HepG2 (cell line): ENCODE results near the gene PRSS58. TPM values are rescaled to one million over a fixed set of nuclear protein-coding genes. Genes with fewer than 3 reads are reported as not detected.

ENCODE experiments used
- ATAC-seq: fragments of 200-7000 bp; cut with Tn5 transposase; 3 replicates; pipeline ENCODE4 v1.9.1; 2020; ENCODE audit warnings: mild to moderate bottlenecking, moderate library complexity
- BruUV-seq: library from RNA; stranded (reverse); fragments of 400-500 nt; replicated peaks from 2 replicates; lab custom pipeline; 2021; lab: Mats Ljungman, UMichigan
- CTCF ChIA-PET: fragments of 300-600 bp; formaldehyde crosslinking; extraction: SDS; loops from one replicate; lab custom pipeline; 2021; ENCODE audit warnings: low total read pairs, inconsistent platforms, low intra/inter-chr PET ratio; lab: Yijun Ruan, JAX
- POLR2A ChIA-PET: fragments of 350-600 bp; sonication (Branson Sonifier 250); formaldehyde crosslinking; loops from one replicate; lab custom pipeline; 2020; ENCODE audit warnings: antibody characterized with exemption, inconsistent platforms; lab: Yijun Ruan, JAX
- DNase-seq: peaks from one replicate; pipeline ENCODE4 v3.0.0-alpha.2; 2015; ENCODE audit warnings: low spot score
- FAIRE-seq: peaks from 3 replicates; lab custom pipeline; 2011; peaks lifted over from hg19 to GRCh38; lab: Jason Lieb, UNC
- H2AFZ ChIP-seq: one replicate; pipeline ENCODE4 v1.6.1; 2011; ENCODE audit warnings: low read length, inconsistent platforms
- H3K27ac ChIP-seq: fragments of 300-600 bp; 3 replicates; pipeline ENCODE4 v1.8.0; 2011; ENCODE audit warnings: mixed run types, mild to moderate bottlenecking, mixed read lengths, low read length, inconsistent platforms; ENCODE audit not compliant: insufficient read depth; ENCODE audit errors: extremely low read length
- H3K27me3 ChIP-seq, 2 experiments: fragments of 200-600 bp in 1 of 2; 2 replicates in 1 of 2; 3 replicates in 1 of 2; pipeline versions ENCODE4 v1.6.0 to v1.8.0; 2011; ENCODE audit warnings: low read length in 2 of 2, mild to moderate bottlenecking in 2 of 2, moderate library complexity in 2 of 2, inconsistent platforms in 1 of 2; ENCODE audit not compliant: insufficient read depth in 2 of 2, control insufficient read depth in 1 of 2
- H3K36me3 ChIP-seq, 2 experiments: fragments of 200-600 bp in 1 of 2; replicated peaks in 1 of 2; 2 replicates in 1 of 2; 3 replicates in 1 of 2; pipeline versions ENCODE4 v1.5.1 to v1.8.0; 2011; ENCODE audit warnings: low read length in 2 of 2, inconsistent platforms in 1 of 2; ENCODE audit not compliant: insufficient read depth in 2 of 2, control insufficient read depth in 1 of 2
- H3K4me1 ChIP-seq: 2 replicates; pipeline ENCODE4 v1.5.1; 2012; ENCODE audit warnings: low read length, inconsistent platforms; ENCODE audit not compliant: insufficient read depth
- H3K4me2 ChIP-seq: 2 replicates; pipeline ENCODE4 v1.6.0; 2011; ENCODE audit warnings: low read depth, low read length, inconsistent platforms
- H3K4me3 ChIP-seq, 3 experiments: fragments of 200-600 bp in 1 of 3; sonication (generic), shearing (Covaris generic) in 1 of 3; replicated peaks in 1 of 3; 2 replicates each; pipeline ENCODE4 v1.5.1; 2011 to 2016; ENCODE audit warnings: low read length in 3 of 3, inconsistent platforms in 2 of 3, low read depth in 2 of 3, mild to moderate bottlenecking in 2 of 3, control low read depth in 1 of 3, mixed read lengths in 1 of 3; ENCODE audit not compliant: insufficient read depth in 1 of 3
- H3K79me2 ChIP-seq: one replicate; pipeline ENCODE4 v1.6.1; 2011; ENCODE audit warnings: low read length, inconsistent platforms; ENCODE audit not compliant: insufficient read depth
- H3K9ac ChIP-seq: 2 replicates; pipeline ENCODE4 v1.6.0; 2011; ENCODE audit warnings: mild to moderate bottlenecking, low read depth, low read length, inconsistent platforms; ENCODE audit not compliant: insufficient read depth
- H3K9me3 ChIP-seq: 2 replicates; pipeline ENCODE4 v1.5.1; 2012; ENCODE audit warnings: mild to moderate bottlenecking, low read length
- H4K20me1 ChIP-seq: 2 replicates; pipeline ENCODE4 v1.6.0; 2011; ENCODE audit warnings: inconsistent platforms, mild to moderate bottlenecking, low read length, moderate library complexity; ENCODE audit not compliant: insufficient read depth
- GATA4 ChIP-seq: sonication (generic); IDR thresholded peaks from 2 replicates; pipeline ENCODE4 v1.6.1; 2016; ENCODE audit warnings: antibody characterized with exemption, low read depth, borderline replicate concordance
- KDM5A ChIP-seq: fragments of 200-600 bp; sonication (generic); IDR thresholded peaks from 2 replicates; pipeline ENCODE4 v1.7.0; 2018; ENCODE audit warnings: antibody characterized with exemption, mild to moderate bottlenecking, low read length, borderline replicate concordance
- MTA1 ChIP-seq: sonication (generic); formaldehyde crosslinking; IDR thresholded peaks from 2 replicates; pipeline ENCODE4 v1.4.0; 2020; ENCODE audit warnings: missing genetic modification reagents, mild to moderate bottlenecking, borderline replicate concordance
- PAWR ChIP-seq: sonication (generic); formaldehyde crosslinking; IDR thresholded peaks from 2 replicates; pipeline ENCODE4 v1.4.0; 2020; ENCODE audit warnings: missing genetic modification reagents, mild to moderate bottlenecking, borderline replicate concordance
- RAD21 ChIP-seq: fragments of 450-650 bp; formaldehyde crosslinking; IDR thresholded peaks from 2 replicates; pipeline ENCODE4 v1.5.0; 2020; ENCODE audit warnings: mild to moderate bottlenecking
- ZIK1 ChIP-seq: sonication (generic); formaldehyde crosslinking; IDR thresholded peaks from 2 replicates; pipeline ENCODE4 v1.5.0; 2020; ENCODE audit warnings: mild to moderate bottlenecking, low read depth, missing genetic modification reagents, borderline replicate concordance
- ZNF34 ChIP-seq: sonication (generic); formaldehyde crosslinking; IDR thresholded peaks from 2 replicates; pipeline ENCODE4 v1.4.0; 2020; ENCODE audit warnings: mild to moderate bottlenecking, missing genetic modification reagents, borderline replicate concordance
- WGBS: methylation state at CpG from one replicate; pipeline ENCODE4 v1.1.6; 2017; ENCODE audit warnings: low lambda C conversion rate; 5-methylcytosine and 5-hydroxymethylcytosine counted together
- in situ Hi-C: cut with HindIII; loops from 2 replicates; pipeline ENCODE4 v1.10.0; 2017; ENCODE audit warnings: low pct_unique_long_range_greater_than_20kb; ENCODE audit not compliant: extremely low pct_ligation_motif_present
- intact Hi-C: fragments of 100-400 bp; cut with micrococcal nuclease; formaldehyde crosslinking; loops from one replicate; pipeline ENCODE4 v1.10.0; 2022; ENCODE audit not compliant: unreplicated experiment
- polyA plus RNA-seq, 8 experiments: library from polyadenylated mRNA; depleted of rRNA in 3 of 8; stranded (reverse) in 7 of 8; unstranded in 1 of 8; fragments of >200 nt; fragmentation: Illumina TruSeq in 4 of 8; extraction: Trizol in 4 of 8; gene quantifications; 2 replicates each; pipeline versions ENCODE4 v1.2.1 to v1.2.3, GENCODE V29; 2011 to 2016; ENCODE audit warnings: low read depth in 4 of 8, missing spikeins in 1 of 8, mixed read lengths in 1 of 8; ENCODE audit not compliant: insufficient read depth in 1 of 8
- total RNA-seq, 5 experiments: library from RNA; depleted of rRNA; stranded (reverse); fragments of >200 nt; fragmentation: Illumina TruSeq; extraction: Trizol; gene quantifications; 2 replicates each; pipeline ENCODE4 v1.2.3, GENCODE V29; 2016; ENCODE audit warnings: low read depth in 1 of 5
- TF ChIP-seq, protein P1 (sequence below): sonication (generic); formaldehyde crosslinking; IDR thresholded peaks from 2 replicates; pipeline ENCODE4 v1.5.0; 2020; ENCODE audit warnings: mild to moderate bottlenecking, missing genetic modification reagents, moderate library complexity
- TF ChIP-seq, protein P2 (sequence below): sonication (generic); formaldehyde crosslinking; IDR thresholded peaks from 2 replicates; pipeline ENCODE4 v1.5.1; 2020; ENCODE audit warnings: missing genetic modification reagents, mild to moderate bottlenecking, borderline replicate concordance
- TF ChIP-seq, protein P3 (sequence below): sonication (generic); formaldehyde crosslinking; IDR thresholded peaks from 2 replicates; pipeline ENCODE4 v1.4.0; 2020; ENCODE audit warnings: missing genetic modification reagents

Gene PRSS58
- total and polyA plus RNA-seq, 2 of the 13 experiments (the other 11 are each of a cell fraction or from before 2014, with no cell fraction given), result not detected

DNA sequence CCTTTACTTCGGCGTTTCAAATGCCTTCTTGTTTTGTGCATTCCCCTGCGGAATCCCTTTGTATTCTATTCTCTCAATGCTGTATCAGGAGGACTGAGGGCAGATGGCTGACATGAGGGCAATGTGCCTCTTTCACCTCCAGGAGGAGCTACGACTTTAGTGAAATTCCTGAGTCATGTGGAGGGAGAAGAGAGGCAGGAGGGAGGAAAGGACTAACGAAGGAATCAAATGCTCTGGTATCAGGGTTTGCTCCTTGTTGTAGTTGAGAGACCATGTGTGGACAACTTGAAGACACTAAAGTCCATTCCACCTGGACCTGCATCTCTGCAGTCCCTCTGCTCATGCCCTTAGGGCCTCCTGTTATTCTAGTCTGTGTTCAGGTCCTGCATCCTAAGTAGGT, 40.2 kb upstream of the PRSS58 start:
- Histone ChIP-seq H3K9ac (no peak overlapping the region), H4K20me1 (no peaks in the 10 kb centered on the region), H3K36me3 (no peaks in the 10 kb centered on the region), H2AFZ (no peak overlapping the region), H3K79me2 (no peaks in the 10 kb centered on the region), H3K27ac (no peak overlapping the region), H3K4me1 (no peaks in the 10 kb centered on the region), H3K4me3 (no peak overlapping the region), H3K9me3 (no peaks in the 10 kb centered on the region), H3K27me3 (peaks cover 0 to 6% of the 10 kb centered on the region in 2 experiments; a peak in 2 of 5 replicates), H3K4me2 (no peak overlapping the region)
- POLR2A ChIA-PET, result no interaction called here
- WGBS, result 26% methylated on average over 5 of the region's 5 CpGs
- CTCF ChIA-PET, result no interaction called here
- TF ChIP-seq, protein P1, sequence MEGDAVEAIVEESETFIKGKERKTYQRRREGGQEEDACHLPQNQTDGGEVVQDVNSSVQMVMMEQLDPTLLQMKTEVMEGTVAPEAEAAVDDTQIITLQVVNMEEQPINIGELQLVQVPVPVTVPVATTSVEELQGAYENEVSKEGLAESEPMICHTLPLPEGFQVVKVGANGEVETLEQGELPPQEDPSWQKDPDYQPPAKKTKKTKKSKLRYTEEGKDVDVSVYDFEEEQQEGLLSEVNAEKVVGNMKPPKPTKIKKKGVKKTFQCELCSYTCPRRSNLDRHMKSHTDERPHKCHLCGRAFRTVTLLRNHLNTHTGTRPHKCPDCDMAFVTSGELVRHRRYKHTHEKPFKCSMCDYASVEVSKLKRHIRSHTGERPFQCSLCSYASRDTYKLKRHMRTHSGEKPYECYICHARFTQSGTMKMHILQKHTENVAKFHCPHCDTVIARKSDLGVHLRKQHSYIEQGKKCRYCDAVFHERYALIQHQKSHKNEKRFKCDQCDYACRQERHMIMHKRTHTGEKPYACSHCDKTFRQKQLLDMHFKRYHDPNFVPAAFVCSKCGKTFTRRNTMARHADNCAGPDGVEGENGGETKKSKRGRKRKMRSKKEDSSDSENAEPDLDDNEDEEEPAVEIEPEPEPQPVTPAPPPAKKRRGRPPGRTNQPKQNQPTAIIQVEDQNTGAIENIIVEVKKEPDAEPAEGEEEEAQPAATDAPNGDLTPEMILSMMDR (CRISPR knock-in tag), result peak; percentile 34
- no peak for TF ChIP-seq GATA4
- no TSS peak for BruUV-seq
- in situ Hi-C loops (no loop called here), intact Hi-C loops (no loop called here)
- DNase-seq (peak; percentile 9), FAIRE-seq (no peak), ATAC-seq (peak; percentile 81)

DNA sequence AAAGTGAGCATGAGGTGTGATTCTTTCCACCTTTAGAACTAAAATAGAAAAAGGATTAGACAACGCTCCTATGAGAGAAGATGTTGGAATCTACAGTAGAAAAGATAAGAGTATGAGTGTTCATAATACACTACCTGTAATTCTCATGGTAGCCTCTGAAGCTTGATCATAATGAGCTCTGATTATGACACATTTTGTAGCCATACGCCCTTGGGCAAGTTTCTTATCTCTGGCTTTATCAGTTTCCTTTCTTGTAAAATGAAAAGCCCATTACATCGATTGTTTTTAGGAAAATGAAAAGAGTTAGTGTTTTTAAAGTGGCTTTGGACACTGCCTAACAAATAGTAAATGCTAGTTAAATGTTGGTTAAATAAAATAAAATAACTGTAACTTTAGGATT, 22.4 kb upstream of the PRSS58 start:
- no peaks in the 10 kb centered on the region for H3K79me2 ChIP-seq
- H2AFZ ChIP-seq, result no peak overlapping the region
- no peak for ATAC-seq
- CTCF ChIA-PET, result no interaction called here
- H3K4me2 ChIP-seq, result no peak overlapping the region
- no peak for DNase-seq
- POLR2A ChIA-PET, result no interaction called here
- H3K27me3 ChIP-seq, result no peaks in the 10 kb centered on the region; a peak in 1 of 5 replicates
- no peak overlapping the region for H3K4me3 ChIP-seq
- no peak for FAIRE-seq
- in situ Hi-C loops (no loop called here), intact Hi-C loops (no loop called here)
- no peaks in the 10 kb centered on the region for H3K4me1 ChIP-seq
- H3K36me3 ChIP-seq, result no peaks in the 10 kb centered on the region
- H4K20me1 ChIP-seq, result no peaks in the 10 kb centered on the region
- 0% methylated on average over 3 of the region's 3 CpGs for WGBS
- no peak overlapping the region for H3K27ac ChIP-seq
- H3K9me3 ChIP-seq, result peaks cover 7% of the 10 kb centered on the region; the same call in 1 of the 2 replicates
- H3K9ac ChIP-seq, result no peak overlapping the region
- BruUV-seq, result no TSS peak
- no peak for TF ChIP-seq RAD21 (CRISPR knock-in tag)
- TF ChIP-seq, protein P2, sequence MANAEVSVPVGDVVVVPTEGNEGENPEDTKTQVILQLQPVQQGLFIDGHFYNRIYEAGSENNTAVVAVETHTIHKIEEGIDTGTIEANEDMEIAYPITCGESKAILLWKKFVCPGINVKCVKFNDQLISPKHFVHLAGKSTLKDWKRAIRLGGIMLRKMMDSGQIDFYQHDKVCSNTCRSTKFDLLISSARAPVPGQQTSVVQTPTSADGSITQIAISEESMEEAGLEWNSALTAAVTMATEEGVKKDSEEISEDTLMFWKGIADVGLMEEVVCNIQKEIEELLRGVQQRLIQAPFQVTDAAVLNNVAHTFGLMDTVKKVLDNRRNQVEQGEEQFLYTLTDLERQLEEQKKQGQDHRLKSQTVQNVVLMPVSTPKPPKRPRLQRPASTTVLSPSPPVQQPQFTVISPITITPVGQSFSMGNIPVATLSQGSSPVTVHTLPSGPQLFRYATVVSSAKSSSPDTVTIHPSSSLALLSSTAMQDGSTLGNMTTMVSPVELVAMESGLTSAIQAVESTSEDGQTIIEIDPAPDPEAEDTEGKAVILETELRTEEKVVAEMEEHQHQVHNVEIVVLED (CRISPR knock-in tag), result no peak
- TF ChIP-seq, protein P3, sequence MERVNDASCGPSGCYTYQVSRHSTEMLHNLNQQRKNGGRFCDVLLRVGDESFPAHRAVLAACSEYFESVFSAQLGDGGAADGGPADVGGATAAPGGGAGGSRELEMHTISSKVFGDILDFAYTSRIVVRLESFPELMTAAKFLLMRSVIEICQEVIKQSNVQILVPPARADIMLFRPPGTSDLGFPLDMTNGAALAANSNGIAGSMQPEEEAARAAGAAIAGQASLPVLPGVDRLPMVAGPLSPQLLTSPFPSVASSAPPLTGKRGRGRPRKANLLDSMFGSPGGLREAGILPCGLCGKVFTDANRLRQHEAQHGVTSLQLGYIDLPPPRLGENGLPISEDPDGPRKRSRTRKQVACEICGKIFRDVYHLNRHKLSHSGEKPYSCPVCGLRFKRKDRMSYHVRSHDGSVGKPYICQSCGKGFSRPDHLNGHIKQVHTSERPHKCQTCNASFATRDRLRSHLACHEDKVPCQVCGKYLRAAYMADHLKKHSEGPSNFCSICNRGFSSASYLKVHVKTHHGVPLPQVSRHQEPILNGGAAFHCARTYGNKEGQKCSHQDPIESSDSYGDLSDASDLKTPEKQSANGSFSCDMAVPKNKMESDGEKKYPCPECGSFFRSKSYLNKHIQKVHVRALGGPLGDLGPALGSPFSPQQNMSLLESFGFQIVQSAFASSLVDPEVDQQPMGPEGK (CRISPR knock-in tag), result no peak
- no peak for TF ChIP-seq KDM5A
- TF ChIP-seq ZIK1 (CRISPR knock-in tag), result no peak
- no peak for TF ChIP-seq MTA1 (CRISPR knock-in tag)
- TF ChIP-seq PAWR (CRISPR knock-in tag), result no peak
- TF ChIP-seq ZNF34, result no peak
